HG03565 (cell line): ENCODE data around the gene STK26.
A peak's percentile ranks its signal among the peaks of the same experiment; 100 is the strongest.
"Not testable (repeated sequence)": the region's sequence is repeated elsewhere in the genome, so short reads cannot be mapped to it uniquely, and the experiment has no call there.

ENCODE experiments used
- ATAC-seq: cut with Tn5 transposase; IDR thresholded peaks from one replicate; pipeline ENCODE4 v1.9.1; 2021; ENCODE audit warnings: mild to moderate bottlenecking, moderate library complexity; ENCODE audit not compliant: unreplicated experiment

Gene STK26

DNA sequence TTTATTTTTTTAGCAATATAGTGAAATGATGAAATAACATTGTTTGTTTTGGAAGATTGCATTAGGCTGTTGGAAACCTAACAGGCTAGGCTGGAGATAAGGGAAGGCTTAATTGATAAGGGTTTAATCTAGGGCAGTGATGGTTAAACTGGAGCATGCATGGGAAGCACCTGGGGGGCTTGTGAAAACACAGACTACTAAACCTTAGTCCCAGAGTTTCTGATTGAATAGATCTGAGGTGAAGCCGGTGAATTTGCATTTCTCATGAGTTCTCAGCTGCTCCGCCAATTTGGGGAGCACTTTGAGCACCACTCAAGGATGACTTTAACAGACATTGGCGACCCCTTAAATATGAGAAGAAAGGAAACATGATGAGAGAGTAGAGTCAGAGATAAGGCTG lies 11.5 kb downstream of the STK26 start:
- ATAC-seq: peak; percentile 36

- no peak for ATAC-seq
Measured at GRCh38 chrX:132037479-132037993, 14.4 kb downstream of the STK26 start.

GRCh38 chrX:132040066-132040465 lies 17.0 kb downstream of the STK26 start:
- no peak for ATAC-seq

GRCh38 chrX:132041015-132041414 lies 17.9 kb downstream of the STK26 start:
- ATAC-seq: no peak

DNA sequence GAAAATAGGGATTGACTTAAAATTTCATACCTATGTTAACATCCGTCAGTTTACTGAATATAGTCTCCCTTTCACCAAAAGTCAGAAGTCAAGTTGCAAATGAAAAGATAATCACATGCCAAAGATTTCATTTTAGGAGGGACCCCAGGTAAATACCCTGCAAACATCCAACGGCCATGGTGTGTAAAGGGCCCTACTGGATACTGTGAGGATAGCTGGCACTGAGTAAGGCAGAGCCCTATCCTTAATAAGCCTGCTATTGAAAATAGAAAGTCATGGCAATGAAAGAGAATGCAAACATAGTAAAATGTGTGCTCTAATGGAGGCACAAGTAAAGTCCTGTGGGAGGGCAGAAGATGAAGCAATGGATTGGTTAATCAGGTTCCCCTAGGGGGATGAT lies 20.9 kb downstream of the STK26 start:
- no peak for ATAC-seq

GRCh38 chrX:132044953-132045352 lies 21.9 kb downstream of the STK26 start:
- no peak for ATAC-seq

GRCh38 chrX:132045456-132045855 lies 22.4 kb downstream of the STK26 start:
- ATAC-seq: no peak

- ATAC-seq: no peak
Measured at GRCh38 chrX:132046533-132046932, 23.4 kb downstream of the STK26 start.

- not testable (repeated sequence) for ATAC-seq
Measured at GRCh38 chrX:132051778-132052177, 28.7 kb downstream of the STK26 start.

GRCh38 chrX:132058050-132058449 lies 34.9 kb downstream of the STK26 start:
- no peak for ATAC-seq

GRCh38 chrX:132058975-132059374 lies 35.9 kb downstream of the STK26 start:
- no peak for ATAC-seq

- ATAC-seq: no peak
Measured at GRCh38 chrX:132059973-132060540, 37.0 kb downstream of the STK26 start.

- no peak for ATAC-seq
Measured at GRCh38 chrX:132063334-132063733, 40.2 kb downstream of the STK26 start.

DNA sequence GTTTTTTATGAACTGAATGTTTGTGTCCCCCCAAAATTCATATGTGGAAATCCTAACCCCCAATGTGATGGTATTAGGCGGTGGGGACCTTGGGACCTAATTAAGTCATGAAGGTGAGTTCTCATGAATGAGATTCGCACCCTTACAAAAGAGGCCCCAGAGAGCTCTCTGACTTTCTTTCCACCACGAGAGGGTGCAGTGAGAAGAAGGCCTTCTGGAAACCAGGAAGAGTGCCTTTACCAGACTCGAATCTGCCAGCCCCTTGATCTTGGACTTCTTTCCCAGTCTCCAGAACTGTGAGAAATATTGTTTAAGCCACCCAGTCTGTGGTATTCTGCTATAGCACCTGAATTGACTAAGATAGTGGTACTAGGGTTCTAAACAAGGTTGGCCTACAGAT lies 40.8 kb downstream of the STK26 start:
- ATAC-seq: no peak

DNA sequence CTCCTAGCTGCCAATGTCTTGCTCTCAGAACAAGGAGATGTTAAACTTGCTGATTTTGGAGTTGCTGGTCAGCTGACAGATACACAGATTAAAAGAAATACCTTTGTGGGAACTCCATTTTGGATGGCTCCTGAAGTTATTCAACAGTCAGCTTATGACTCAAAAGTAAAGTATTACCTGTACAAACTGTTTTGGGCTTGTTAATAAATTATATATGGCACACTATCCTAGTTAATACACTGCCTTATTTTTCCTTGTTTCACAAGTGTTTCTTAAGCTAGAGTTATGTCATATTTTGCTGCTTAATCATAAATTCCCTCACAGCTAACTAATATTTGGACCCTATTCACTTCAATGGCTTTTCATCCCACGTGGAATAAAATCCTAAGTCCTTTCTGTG lies 45.3 kb downstream of the STK26 start:
- ATAC-seq: no peak

DNA sequence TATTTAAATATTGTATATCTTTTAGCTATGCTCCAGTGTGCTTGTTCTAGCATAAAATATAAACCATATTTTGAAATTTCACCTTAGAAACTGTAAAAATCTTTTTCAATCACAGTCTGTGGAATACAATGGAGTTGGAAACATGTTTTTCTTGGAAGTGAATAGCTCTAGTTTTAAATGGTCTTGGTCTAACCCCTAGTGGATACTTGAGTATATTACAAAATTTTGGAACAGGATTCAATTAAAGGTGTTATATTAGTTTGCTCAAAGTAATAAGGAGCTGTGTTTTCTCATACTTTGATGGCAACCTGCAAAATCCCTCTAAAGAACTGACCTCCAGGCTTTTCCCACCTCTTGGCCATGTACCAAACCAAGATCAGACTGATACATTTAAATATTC lies 48.2 kb downstream of the STK26 start:
- no peak for ATAC-seq

DNA sequence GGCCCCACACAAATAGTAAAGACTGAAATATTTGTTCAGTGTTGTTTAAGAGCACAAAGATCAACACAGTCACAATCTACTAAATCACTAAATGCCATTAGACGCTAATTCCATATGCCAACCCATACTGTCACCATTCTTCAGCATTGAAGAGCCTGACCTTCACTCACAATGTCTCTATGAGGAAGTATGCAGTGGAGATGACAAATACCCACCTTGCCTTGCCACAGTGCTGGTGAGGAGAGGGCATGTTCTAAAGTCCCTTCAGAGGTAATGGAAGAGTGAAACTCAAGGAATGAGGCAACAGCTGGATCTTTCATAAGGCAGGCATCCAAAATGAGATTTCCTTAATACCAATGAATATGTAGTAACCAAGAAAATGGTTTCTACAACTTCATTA lies 54.3 kb downstream of the STK26 start:
- no peak for ATAC-seq

DNA sequence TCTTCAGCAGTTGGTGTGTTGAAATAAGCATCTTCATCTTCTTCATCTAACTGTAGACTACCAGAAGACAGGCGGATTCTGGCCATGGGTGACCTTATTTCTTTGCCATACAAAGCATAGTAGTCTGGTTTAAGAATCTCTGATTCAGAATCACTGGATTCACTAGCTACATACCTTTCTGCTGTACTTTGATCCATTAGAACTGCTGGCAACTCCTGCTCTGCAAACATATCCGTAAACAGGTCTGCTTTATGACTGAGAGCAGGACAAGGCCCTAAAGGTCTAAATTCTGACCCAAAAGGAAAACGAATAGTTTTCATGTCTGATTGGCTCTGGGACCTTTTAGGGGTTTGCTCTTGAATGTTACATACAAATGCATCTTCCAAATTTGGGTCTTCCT lies 54.8 kb downstream of the STK26 start:
- no peak for ATAC-seq

GRCh38 chrX:132085786-132086185 lies 62.7 kb downstream of the STK26 start:
- ATAC-seq: no peak

DNA sequence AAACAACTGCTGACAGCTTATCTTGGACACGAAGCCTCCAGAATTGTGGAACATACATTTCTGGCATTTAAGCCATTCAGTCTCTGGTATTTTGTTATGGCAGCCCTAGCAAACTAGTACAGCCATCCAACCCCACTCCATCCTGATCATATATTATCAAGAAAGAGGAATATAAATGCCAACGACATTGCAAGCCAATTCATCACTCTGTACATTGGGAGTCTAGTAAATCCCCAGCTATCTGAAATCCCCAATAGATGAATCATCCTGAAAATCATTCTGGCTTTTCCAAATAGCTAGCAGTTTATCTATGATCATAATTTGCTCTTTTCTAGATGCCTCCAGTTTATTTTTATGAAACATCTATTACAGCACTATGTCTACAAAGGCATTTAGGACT lies 63.6 kb downstream of the STK26 start:
- no peak for ATAC-seq

DNA sequence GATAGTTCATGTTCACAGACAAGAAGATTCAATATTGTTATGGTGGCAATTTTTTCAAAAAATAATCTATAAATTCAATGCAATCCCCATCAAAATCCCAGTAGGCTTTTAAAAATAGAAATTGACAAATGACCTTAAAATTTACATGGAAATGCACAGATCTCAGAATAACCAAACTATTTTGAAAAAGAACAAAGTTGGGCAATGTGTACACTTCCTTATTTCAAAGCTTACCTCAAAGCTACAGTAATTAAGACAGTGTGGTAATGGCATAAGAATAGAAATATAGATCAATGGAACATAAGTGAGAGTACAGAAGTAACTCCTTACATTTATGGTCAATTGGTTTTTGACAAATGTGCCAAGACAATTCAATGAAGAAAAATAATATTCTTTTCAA lies 65.8 kb downstream of the STK26 start:
- ATAC-seq: no peak

GRCh38 chrX:132090403-132091159 lies 67.5 kb downstream of the STK26 start:
- no peak for ATAC-seq
